ENCODE measurements around the gene CD300LG.
"Not testable (repeated sequence)": the region's sequence is repeated elsewhere in the genome, so short reads cannot be mapped to it uniquely, and the experiment has no call there.

Gene CD300LG

DNA sequence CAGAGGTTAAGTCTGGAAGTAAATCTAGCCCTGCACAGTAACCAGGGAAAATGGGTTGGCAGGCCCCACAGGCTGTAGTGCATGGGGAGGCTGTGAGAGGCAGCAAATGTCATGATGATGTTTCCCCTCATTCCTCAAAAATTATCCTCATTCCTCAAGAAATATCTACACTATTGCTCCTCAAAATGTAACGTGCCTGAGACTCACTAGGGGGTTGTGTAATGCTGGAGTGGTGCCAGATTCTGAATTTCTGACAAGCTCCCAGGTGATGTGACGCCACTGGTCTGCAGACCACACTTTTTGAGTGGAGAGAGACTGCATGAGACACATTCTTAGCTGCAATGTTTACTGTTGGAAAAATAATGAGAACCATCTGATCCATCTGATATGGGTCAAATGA lies 12.9 kb upstream of the CD300LG start:
- no peak overlapping the region for H3K4me3 ChIP-seq (ENCODE audit: low read depth, low read length)
- ChIA-PET POLR2A (no interaction called here), CTCF (interaction anchor here (1.0 to 1.8 kb wide), 3 partner anchors 12 to 74 kb away, joined by 4 to 9 read pairs (median 5); no protein-coding TSS in a partner anchor)
- peak; percentile 14 for DNase-seq (ENCODE audit: low read depth, low spot score)
- TF ChIP-seq, protein P1, sequence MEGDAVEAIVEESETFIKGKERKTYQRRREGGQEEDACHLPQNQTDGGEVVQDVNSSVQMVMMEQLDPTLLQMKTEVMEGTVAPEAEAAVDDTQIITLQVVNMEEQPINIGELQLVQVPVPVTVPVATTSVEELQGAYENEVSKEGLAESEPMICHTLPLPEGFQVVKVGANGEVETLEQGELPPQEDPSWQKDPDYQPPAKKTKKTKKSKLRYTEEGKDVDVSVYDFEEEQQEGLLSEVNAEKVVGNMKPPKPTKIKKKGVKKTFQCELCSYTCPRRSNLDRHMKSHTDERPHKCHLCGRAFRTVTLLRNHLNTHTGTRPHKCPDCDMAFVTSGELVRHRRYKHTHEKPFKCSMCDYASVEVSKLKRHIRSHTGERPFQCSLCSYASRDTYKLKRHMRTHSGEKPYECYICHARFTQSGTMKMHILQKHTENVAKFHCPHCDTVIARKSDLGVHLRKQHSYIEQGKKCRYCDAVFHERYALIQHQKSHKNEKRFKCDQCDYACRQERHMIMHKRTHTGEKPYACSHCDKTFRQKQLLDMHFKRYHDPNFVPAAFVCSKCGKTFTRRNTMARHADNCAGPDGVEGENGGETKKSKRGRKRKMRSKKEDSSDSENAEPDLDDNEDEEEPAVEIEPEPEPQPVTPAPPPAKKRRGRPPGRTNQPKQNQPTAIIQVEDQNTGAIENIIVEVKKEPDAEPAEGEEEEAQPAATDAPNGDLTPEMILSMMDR (IDR thresholded peaks at IDR 0.05; ENCODE audit: insufficient read depth, low read length, missing control alignments), result no peak

DNA sequence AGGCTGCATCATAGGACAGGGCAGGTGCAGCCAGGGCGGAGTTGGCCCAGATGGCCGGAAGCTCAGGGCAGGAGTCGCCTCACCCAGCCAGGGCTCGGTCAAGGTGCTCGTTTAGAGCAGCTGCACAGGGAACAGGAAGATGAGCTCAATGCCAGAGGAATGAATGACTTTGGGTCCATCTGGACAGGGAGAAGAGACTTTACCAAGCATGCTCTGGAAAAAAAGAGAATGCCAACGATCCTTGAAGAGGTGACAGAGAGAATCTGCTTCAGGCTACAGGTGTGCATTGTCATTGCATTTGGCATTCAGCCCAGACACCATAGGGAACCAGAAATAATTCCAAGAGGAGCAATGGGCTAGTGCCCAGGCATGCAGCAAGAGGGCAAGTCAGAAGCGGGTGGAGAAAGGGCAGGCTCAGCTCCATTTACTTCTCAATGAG lies 7.3 kb upstream of the CD300LG start:
- no peak for DNase-seq (ENCODE audit: low read depth, low spot score)
- CTCF ChIA-PET, result interaction anchor here (1.1 to 1.7 kb wide), 3 partner anchors 14 to 74 kb away, joined by 3 read pairs; no protein-coding TSS in a partner anchor
- TF ChIP-seq, protein P1 (IDR thresholded peaks at IDR 0.05; ENCODE audit: insufficient read depth, low read length, missing control alignments), result no peak
- H3K4me3 ChIP-seq (ENCODE audit: low read depth, low read length), result no peak overlapping the region
- POLR2A ChIA-PET, result interaction anchor here (0.6 kb wide), 1 partner anchor 235 kb away, joined by 3 read pairs; no protein-coding TSS in a partner anchor

DNA sequence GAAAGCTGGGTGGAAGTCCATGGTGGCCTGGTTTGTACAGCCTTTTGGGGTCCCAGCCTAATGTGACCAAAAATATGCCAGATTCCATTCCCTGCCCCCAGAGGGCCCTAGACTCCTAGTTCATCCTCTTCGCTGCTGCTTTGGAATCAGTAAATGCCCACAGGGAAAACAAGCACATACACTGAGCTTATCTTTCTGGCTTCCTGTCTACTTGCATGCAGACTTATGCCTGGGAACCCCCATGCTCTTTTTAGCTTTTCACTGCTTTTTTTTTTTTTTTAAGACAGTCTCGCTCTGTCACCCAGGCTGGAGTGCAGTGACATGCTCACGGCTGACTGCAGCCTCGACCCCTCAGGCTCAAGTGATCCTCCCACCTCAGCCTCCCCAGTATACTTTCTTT lies 6.2 kb upstream of the CD300LG start:
- ChIA-PET CTCF (interaction anchor here (0.6 to 1.7 kb wide), 10 partner anchors 8 to 700 kb away, joined by 3 to 6 read pairs (median 3); partner anchors contain the start of gene MPP3), POLR2A (no interaction called here)
- no peak for DNase-seq (ENCODE audit: low read depth, low spot score)
- no peak overlapping the region for H3K4me3 ChIP-seq (ENCODE audit: low read depth, low read length)
- TF ChIP-seq, protein P1 (IDR thresholded peaks at IDR 0.05; ENCODE audit: insufficient read depth, low read length, missing control alignments), result no peak

DNA sequence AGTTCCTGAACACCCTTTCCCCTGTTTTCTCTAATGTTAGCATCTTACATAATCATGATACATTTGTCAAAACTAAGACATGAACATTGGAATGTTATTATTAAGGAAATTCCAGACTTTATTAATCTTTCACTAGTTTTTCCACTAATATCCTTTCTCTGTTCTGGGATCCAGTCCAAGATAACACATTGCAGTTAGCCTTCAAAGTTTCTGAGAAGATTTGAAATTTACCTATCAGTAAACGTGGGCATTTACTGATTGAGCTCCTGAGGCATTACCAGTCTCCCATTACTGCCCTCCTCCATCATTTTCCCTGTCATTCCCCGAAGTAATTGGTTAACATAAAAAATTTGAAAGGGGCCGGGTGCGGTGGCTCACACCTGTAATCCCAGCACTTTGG lies 5.7 kb upstream of the CD300LG start:
- TF ChIP-seq, protein P1 (IDR thresholded peaks at IDR 0.05; ENCODE audit: insufficient read depth, low read length, missing control alignments), result no peak
- ChIA-PET POLR2A (no interaction called here), CTCF (interaction anchor here (0.8 to 1.7 kb wide), 8 partner anchors 9 to 699 kb away, joined by 3 to 5 read pairs (median 3); partner anchors contain the start of gene MPP3)
- H3K4me3 ChIP-seq (ENCODE audit: low read depth, low read length), result no peak overlapping the region
- no peak for DNase-seq (ENCODE audit: low read depth, low spot score)

DNA sequence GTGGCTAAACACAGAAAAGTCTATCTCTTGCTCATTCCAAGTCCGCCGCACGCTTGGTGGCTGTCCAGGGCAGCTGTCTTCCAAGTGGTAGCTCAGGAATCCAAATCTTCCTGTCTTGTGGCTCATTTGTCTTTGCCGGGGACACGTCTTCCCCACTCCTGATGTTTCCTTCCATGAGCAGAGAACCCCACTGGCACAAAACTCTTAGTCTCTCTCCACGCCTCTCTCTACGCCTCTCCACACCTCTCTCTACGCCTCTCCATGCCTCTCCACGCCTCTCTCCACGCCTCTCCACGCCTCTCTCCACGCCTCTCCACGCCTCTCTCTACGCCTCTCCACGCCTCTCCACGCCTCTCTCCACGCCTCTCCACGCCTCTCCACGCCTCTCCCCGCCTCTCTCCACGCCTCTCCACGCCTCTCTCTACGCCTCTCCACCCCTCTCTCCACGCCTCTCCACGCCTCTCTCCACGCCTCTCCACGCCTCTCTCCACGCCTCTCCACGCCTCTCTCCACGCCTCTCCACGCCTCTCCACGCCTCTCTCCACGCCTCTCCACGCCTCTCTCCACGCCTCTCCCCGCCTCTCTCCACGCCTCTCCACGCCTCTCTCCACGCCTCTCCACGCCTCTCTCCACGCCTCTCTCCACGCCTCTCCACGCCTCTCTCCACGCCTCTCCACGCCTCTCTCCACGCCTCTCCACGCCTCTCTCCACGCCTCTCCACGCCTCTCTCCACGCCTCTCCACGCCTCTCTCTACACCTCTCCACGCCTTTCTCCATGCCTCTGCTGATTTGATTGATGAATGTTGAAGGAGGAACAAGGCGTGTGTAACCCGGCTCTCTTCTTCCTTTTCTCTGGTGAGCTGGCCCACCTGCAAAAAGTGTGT lies 4.6 kb upstream of the CD300LG start:
- POLR2A ChIA-PET; H3K4me3 ChIP-seq (ENCODE audit: low read depth, low read length); DNase-seq (ENCODE audit: low read depth, low spot score): not testable (repeated sequence)
- CTCF ChIA-PET, result interaction anchor here (0.6 to 1.7 kb wide), 7 partner anchors 9 to 76 kb away, joined by 3 to 5 read pairs (median 4); partner anchors contain the start of gene MPP3

DNA sequence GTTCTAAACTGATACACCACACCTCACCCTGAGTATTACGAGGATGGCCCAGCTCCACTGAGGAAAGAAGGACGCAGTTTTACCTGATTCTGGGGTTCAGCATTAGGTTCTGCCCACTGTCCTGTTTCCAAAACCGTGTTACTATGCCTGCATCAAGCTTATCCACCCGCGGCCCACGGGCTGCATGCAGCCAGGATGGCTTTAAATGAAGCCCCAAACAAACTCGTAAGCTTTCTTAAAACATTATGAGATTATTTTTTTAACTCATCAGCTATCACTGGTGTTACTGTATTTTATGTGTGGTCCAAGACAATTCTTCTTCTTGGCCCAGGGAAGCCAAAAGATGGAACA lies 4.0 kb upstream of the CD300LG start:
- ChIA-PET CTCF (interaction anchor here (0.9 to 1.1 kb wide), 3 partner anchors 9 to 76 kb away, joined by 3 to 5 read pairs (median 4); no protein-coding TSS in a partner anchor), POLR2A (no interaction called here)

More for the DNA sequence above, 4.0 kb upstream of the CD300LG start:
- H3K4me3 ChIP-seq (ENCODE audit: low read depth, low read length), result no peak overlapping the region
- DNase-seq (ENCODE audit: low read depth, low spot score), result no peak
- TF ChIP-seq, protein P1 (IDR thresholded peaks at IDR 0.05; ENCODE audit: insufficient read depth, low read length, missing control alignments), result no peak
